B cell (primary cell): ENCODE measurements around the gene CAMKV. TPM values are rescaled to one million over a fixed set of nuclear protein-coding genes. Genes with fewer than 3 reads are reported as not detected.

Source experiments
- ATAC-seq: fragments of 200-7000 bp; cut with Tn5 transposase; one replicate; pipeline ENCODE4 v1.10.0; 2021; ENCODE audit warnings: low read depth, mild to moderate bottlenecking, moderate number of reproducible peaks, moderate library complexity
- CTCF ChIA-PET: fragments of 350-600 bp; sonication (Branson Sonifier 250); formaldehyde crosslinking; loops from one replicate; lab custom pipeline; 2021; ENCODE audit warnings: antibody characterized with exemption, inconsistent platforms; lab: Charles Lee
- POLR2A ChIA-PET: fragments of 350-600 bp; sonication (Branson Sonifier 250); formaldehyde crosslinking; loops from one replicate; lab custom pipeline; 2021; ENCODE audit warnings: antibody characterized with exemption; lab: Charles Lee
- DNase-seq: peaks from one replicate; pipeline ENCODE4 v3.0.0; 2013
- H2AFZ ChIP-seq: 2 replicates; pipeline ENCODE4 v1.6.1; 2012; ENCODE audit warnings: mild to moderate bottlenecking, low read depth, low read length; ENCODE audit not compliant: insufficient read depth, poor library complexity, severe bottlenecking
- H3K27ac ChIP-seq, 2 donors: 1 replicate in 1 of 2; 2 replicates in 1 of 2; pipeline ENCODE4 v1.5.1; 2012 to 2013; ENCODE audit warnings: low read length in 2 of 2, mild to moderate bottlenecking in 2 of 2, moderate library complexity in 1 of 2
- H3K27me3 ChIP-seq, 4 experiments: fragments of 200-600 bp in 1 of 4; sonication (generic) in 1 of 4; replicated peaks in 1 of 4; 1 replicate in 2 of 4; 2 replicates in 2 of 4; pipeline versions ENCODE4 v1.6.1 to v1.7.0; 2013 to 2016; ENCODE audit warnings: low read length in 3 of 4, mild to moderate bottlenecking in 2 of 4, mixed read lengths in 1 of 4, moderate library complexity in 1 of 4; ENCODE audit not compliant: insufficient read depth in 4 of 4, control insufficient read depth in 3 of 4; ENCODE audit errors: control extremely low read depth in 1 of 4
- H3K36me3 ChIP-seq, 2 experiments: replicated peaks in 1 of 2; 1 replicate in 1 of 2; 2 replicates in 1 of 2; pipeline versions ENCODE4 v1.6.1 to v1.7.1; 2013; ENCODE audit warnings: low read length in 1 of 2; ENCODE audit not compliant: insufficient read depth in 2 of 2, control insufficient read depth in 1 of 2; ENCODE audit errors: control extremely low read depth in 1 of 2, extremely low read depth in 1 of 2
- H3K4me1 ChIP-seq, 2 donors: fragments of 200-600 bp in 1 of 2; sonication (generic) in 1 of 2; 1 replicate in 1 of 2; 2 replicates in 1 of 2; pipeline versions ENCODE4 v1.5.1 to v1.6.1; 2013 to 2017; ENCODE audit warnings: low read length in 2 of 2; ENCODE audit not compliant: control insufficient read depth in 2 of 2, insufficient read depth in 2 of 2
- H3K4me2 ChIP-seq: replicated peaks from 2 replicates; pipeline ENCODE3; 2012; ENCODE audit warnings: mild to moderate bottlenecking, low read depth, low read length; ENCODE audit not compliant: poor library complexity, severe bottlenecking
- H3K4me3 ChIP-seq, 5 experiments: fragments of 200-600 bp in 1 of 5; sonication (generic) in 1 of 5; 1 replicate in 3 of 5; 2 replicates in 2 of 5; pipeline versions ENCODE4 v1.5.1 to v1.7.0; 2011 to 2016; ENCODE audit warnings: low read length in 4 of 5, mild to moderate bottlenecking in 4 of 5, low read depth in 2 of 5, control low read depth in 1 of 5, moderate library complexity in 1 of 5; ENCODE audit not compliant: insufficient read depth in 1 of 5; ENCODE audit errors: control extremely low read depth in 1 of 5, extremely low read depth in 1 of 5
- H3K79me2 ChIP-seq: fragments of 200-600 bp; sonication (generic); one replicate; pipeline ENCODE4 v1.6.0; 2016; ENCODE audit warnings: low read length; ENCODE audit not compliant: control insufficient read depth, insufficient read depth
- H3K9ac ChIP-seq: fragments of 200-600 bp; sonication (generic); 2 replicates; pipeline ENCODE4 v1.6.1; 2017; ENCODE audit warnings: mild to moderate bottlenecking, low read length, moderate library complexity
- H3K9me3 ChIP-seq, 3 donors: one replicate each; pipeline versions ENCODE4 v1.6.1 to v1.7.1; 2013; ENCODE audit warnings: low read length in 2 of 3; ENCODE audit not compliant: control insufficient read depth in 2 of 3, insufficient read depth in 1 of 3; ENCODE audit errors: control extremely low read depth in 1 of 3
- H4K20me1 ChIP-seq: 2 replicates; pipeline ENCODE4 v1.6.0; 2012; ENCODE audit warnings: mild to moderate bottlenecking, low read length; ENCODE audit not compliant: insufficient read depth, control insufficient read depth, poor library complexity, severe bottlenecking
- H3K27ac Mint-ChIP-seq: one replicate; pipeline ENCODE4 v1.8.0; 2021; ENCODE audit warnings: mixed read lengths
- H3K27me3 Mint-ChIP-seq: one replicate; pipeline ENCODE4 v1.8.0; 2021; ENCODE audit warnings: mixed read lengths
- H3K4me1 Mint-ChIP-seq: one replicate; pipeline ENCODE4 v1.8.0; 2021; ENCODE audit warnings: mixed read lengths
- H3K4me3 Mint-ChIP-seq: one replicate; pipeline ENCODE4 v1.8.0; 2021; ENCODE audit warnings: mixed read lengths
- H3K9me3 Mint-ChIP-seq: one replicate; pipeline ENCODE4 v1.8.0; 2022; ENCODE audit warnings: mixed read lengths; ENCODE audit not compliant: insufficient read depth
- CTCF ChIP-seq: fragments of 200-600 bp; IDR thresholded peaks from one replicate; pipeline ENCODE4 v1.8.0; 2022; ENCODE audit warnings: antibody characterized with exemption, mild to moderate bottlenecking
- EZH2 ChIP-seq: IDR thresholded peaks from 2 replicates; pipeline ENCODE4 v1.6.1; 2012; ENCODE audit warnings: borderline replicate concordance, low read depth, mild to moderate bottlenecking, moderate library complexity, low read length; ENCODE audit not compliant: insufficient read depth, poor library complexity, severe bottlenecking
- WGBS: methylation state at CpG from one replicate; pipeline ENCODE4 v1.1.5; 2013; ENCODE audit warnings: missing lambda C conversion rate; ENCODE audit not compliant: insufficient coverage; 5-methylcytosine and 5-hydroxymethylcytosine counted together
- intact Hi-C: fragments of 100-400 bp; cut with micrococcal nuclease; formaldehyde crosslinking; loops from one replicate; pipeline ENCODE4 v1.10.0; 2022
- polyA plus RNA-seq: library from polyadenylated mRNA; depleted of rRNA; stranded (reverse); fragments of >200 nt; gene quantifications from 2 replicates; pipeline ENCODE4 v1.2.3, GENCODE V29; 2012
- total RNA-seq, 2 donors: library from RNA; stranded (reverse); fragments of 120-200 nt in 1 of 2; gene quantifications; 1 replicate in 1 of 2; 2 replicates in 1 of 2; pipeline versions ENCODE4 v1.2.3 to v1.2.4, GENCODE V29; 2013 to 2022

Gene CAMKV
- total and polyA plus RNA-seq, 2 donors (not counting 1 experiment from before 2014, with no cell fraction given): not detected

DNA sequence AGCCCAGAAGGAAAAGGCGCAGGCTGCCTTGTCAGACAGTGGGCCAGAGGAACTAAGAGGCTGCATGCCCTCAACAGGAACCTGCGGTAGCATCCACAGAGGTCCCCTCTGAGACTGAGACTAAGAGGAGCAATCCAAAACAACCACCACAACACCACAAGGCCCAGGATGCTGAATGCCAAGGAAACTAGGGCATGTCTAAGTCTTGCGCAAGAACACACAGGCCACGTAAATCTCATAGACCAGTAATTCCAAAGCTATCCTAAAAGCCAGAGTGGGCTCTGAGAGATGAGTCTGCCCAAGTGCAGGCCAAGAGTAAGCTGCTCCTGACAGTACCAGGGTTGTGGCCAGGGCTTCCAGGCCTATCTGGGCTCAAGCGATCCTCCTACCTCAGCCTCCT, 47.0 kb upstream of the CAMKV start:
- H3K9me3 ChIP-seq: no peaks in the 10 kb centered on the region
- DNase-seq (no peak), ATAC-seq (no peak)
- WGBS: 94% methylated on average over 5 of the region's 5 CpGs
- POLR2A ChIA-PET: no interaction called here
- H3K4me1 ChIP-seq: no peaks in the 10 kb centered on the region
- no peak for TF ChIP-seq CTCF
- TF ChIP-seq EZH2: no peak
- H3K9ac ChIP-seq: no peak overlapping the region
- H3K9me3 Mint-ChIP-seq: no peaks in the 10 kb centered on the region
- no peak overlapping the region for H2AFZ ChIP-seq
- intact Hi-C loops: no loop called here
- no peaks in the 10 kb centered on the region for H3K27me3 Mint-ChIP-seq
- no peak overlapping the region for H3K4me3 Mint-ChIP-seq
- H4K20me1 ChIP-seq: no peaks in the 10 kb centered on the region
- no peaks in the 10 kb centered on the region for H3K79me2 ChIP-seq
- no peaks in the 10 kb centered on the region for H3K4me1 Mint-ChIP-seq
- H3K27ac Mint-ChIP-seq: no peak overlapping the region
- no peak overlapping the region for H3K4me2 ChIP-seq
- no peak overlapping the region for H3K27ac ChIP-seq
- CTCF ChIA-PET: interaction anchor here (0.6 kb wide), 1 partner anchor 53 kb away, joined by 3 read pairs; no protein-coding TSS in a partner anchor
- H3K36me3 ChIP-seq: no peaks in the 10 kb centered on the region
- H3K4me3 ChIP-seq: no peak overlapping the region
- no peaks in the 10 kb centered on the region for H3K27me3 ChIP-seq

DNA sequence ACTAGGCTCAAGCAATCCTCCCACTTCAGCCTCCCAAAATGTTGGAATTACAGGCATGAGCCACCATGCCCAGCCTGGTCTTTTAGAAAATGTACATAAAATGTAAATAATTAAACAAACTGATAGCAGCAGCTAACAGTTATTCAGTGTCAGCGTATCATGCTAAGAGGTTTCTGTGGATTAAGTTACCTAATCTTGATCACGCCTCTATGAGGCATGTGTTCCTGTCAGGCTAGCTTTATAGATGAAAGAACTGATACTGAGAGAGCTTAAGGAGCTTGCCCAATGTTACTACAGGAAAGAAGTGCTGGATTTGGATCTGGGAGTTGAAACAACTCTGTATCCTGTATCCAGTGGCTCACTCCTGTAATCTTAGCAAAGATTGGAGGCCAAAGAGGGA, 45.2 kb upstream of the CAMKV start:
- ATAC-seq (no peak), DNase-seq (no peak)
- WGBS: 100% methylated on average over 1 of the region's 2 CpGs
- ChIA-PET POLR2A (no interaction called here), CTCF (no interaction called here)
- Histone ChIP-seq H3K36me3 (peaks cover 0 to 4% of the 10 kb centered on the region in 2 experiments), H2AFZ (no peak overlapping the region), H3K4me3 (no peak overlapping the region), H4K20me1 (no peaks in the 10 kb centered on the region), H3K27me3 (no peaks in the 10 kb centered on the region), H3K9me3 (no peaks in the 10 kb centered on the region), H3K9ac (no peak overlapping the region), H3K79me2 (no peaks in the 10 kb centered on the region), H3K27ac (no peak overlapping the region), H3K4me1 (no peaks in the 10 kb centered on the region), H3K4me2 (no peak overlapping the region)
- Mint-ChIP-seq H3K4me3 (no peak overlapping the region), H3K27me3 (no peaks in the 10 kb centered on the region), H3K27ac (no peak overlapping the region), H3K4me1 (no peaks in the 10 kb centered on the region), H3K9me3 (no peaks in the 10 kb centered on the region)
- TF ChIP-seq EZH2 (no peak), CTCF (no peak)
- intact Hi-C loops: no loop called here
